ENCODE measurements around the gene LRG1. TPM values are rescaled to one million over a fixed set of nuclear protein-coding genes. Genes with fewer than 3 reads are reported as not detected.

Gene LRG1
- total RNA-seq, 1 experiment from 2014 or later = 0.08 TPM

- intact Hi-C loops (cut with micrococcal nuclease; ENCODE audit: unreplicated experiment) = no loop called here
- peaks cover 19% of the 10 kb centered on the region for H3K4me1 ChIP-seq (ENCODE audit: control insufficient read depth, insufficient read depth, low read length)
- in situ Hi-C loops (cut with HindIII; ENCODE audit: low pct_unique_long_range_greater_than_20kb, low sequenced_read_pairs) = no loop called here
- TF ChIP-seq CTCF (IDR thresholded peaks at IDR 0.05) (no peak), TCF7L2 (IDR thresholded peaks at IDR 0.05; ENCODE audit: low read depth, low read length) (no peak), SIN3A (IDR thresholded peaks at IDR 0.05; ENCODE audit: borderline replicate concordance, insufficient read depth, low read depth, low read length) (no peak), REST (IDR thresholded peaks at IDR 0.05; ENCODE audit: insufficient read depth in 1 of 2, low read depth in 2 of 2, low read length in 1 of 2) (no peak), POLR2AphosphoS5 (IDR thresholded peaks at IDR 0.05; ENCODE audit: low read depth, low read length) (no peak)
- H3K4me3 ChIP-seq (ENCODE audit: low read depth in 2 of 2, low read length in 2 of 2) = no peak overlapping the region
- no TSS peak for BruUV-seq (replicated peaks)
- ChIA-PET CTCF (no interaction called here), POLR2A (no interaction called here)
- H3K27ac ChIP-seq (ENCODE audit: low read length) = no peak overlapping the region
- no peaks in the 10 kb centered on the region for H3K27me3 ChIP-seq (ENCODE audit: control insufficient read depth, insufficient read depth, low read length)
- no peaks in the 10 kb centered on the region for H3K36me3 ChIP-seq (ENCODE audit: control insufficient read depth, insufficient read depth, low read length)
- DNase-seq (ENCODE audit: low read depth, low spot score) (no peak), ATAC-seq (no peak)
- no peaks in the 10 kb centered on the region for H3K9me3 ChIP-seq (ENCODE audit: control insufficient read depth, insufficient read depth, low read depth, low read length)
Observed at GRCh38 chr19:4521170-4521887, 18.5 kb downstream of the LRG1 start.

GRCh38 chr19:4519521-4520277, 20.1 kb downstream of the LRG1 start:
- Histone ChIP-seq H3K36me3 (ENCODE audit: control insufficient read depth, insufficient read depth, low read length) (no peaks in the 10 kb centered on the region), H3K4me1 (ENCODE audit: control insufficient read depth, insufficient read depth, low read length) (peaks cover 19% of the 10 kb centered on the region), H3K4me3 (ENCODE audit: low read depth in 2 of 2, low read length in 2 of 2) (no peak overlapping the region), H3K27ac (ENCODE audit: low read length) (peak overlapping the region; percentile 75; the same call in 1 of the 2 replicates), H3K9me3 (ENCODE audit: control insufficient read depth, insufficient read depth, low read depth, low read length) (no peaks in the 10 kb centered on the region), H3K27me3 (ENCODE audit: control insufficient read depth, insufficient read depth, low read length) (no peaks in the 10 kb centered on the region)
- POLR2A ChIA-PET = no interaction called here
- no peak for TF ChIP-seq REST (IDR thresholded peaks at IDR 0.05; ENCODE audit: insufficient read depth in 1 of 2, low read depth in 2 of 2, low read length in 1 of 2)
- TF ChIP-seq CTCF (IDR thresholded peaks at IDR 0.05) = no peak
- no peak for TF ChIP-seq TCF7L2 (IDR thresholded peaks at IDR 0.05; ENCODE audit: low read depth, low read length)
- no peak for TF ChIP-seq POLR2AphosphoS5 (IDR thresholded peaks at IDR 0.05; ENCODE audit: low read depth, low read length)
- DNase-seq (ENCODE audit: low read depth, low spot score) (no peak), ATAC-seq (peak; percentile 3; the same call in 1 of the 2 replicates)
- intact Hi-C loops (cut with micrococcal nuclease; ENCODE audit: unreplicated experiment) (no loop called here), in situ Hi-C loops (cut with HindIII; ENCODE audit: low pct_unique_long_range_greater_than_20kb, low sequenced_read_pairs) (no loop called here)
- no TSS peak for BruUV-seq (replicated peaks)
- CTCF ChIA-PET = no interaction called here
